ENCODE results near the gene OSBPL10. TPM values are rescaled to one million over a fixed set of nuclear protein-coding genes. Genes with fewer than 3 reads are reported as not detected.
"Not testable (repeated sequence)": the region's sequence is repeated elsewhere in the genome, so short reads cannot be mapped to it uniquely, and the experiment has no call there.

The OSBPL10 gene
- total RNA-seq, 1 experiment from 2014 or later = 48.0 TPM

DNA sequence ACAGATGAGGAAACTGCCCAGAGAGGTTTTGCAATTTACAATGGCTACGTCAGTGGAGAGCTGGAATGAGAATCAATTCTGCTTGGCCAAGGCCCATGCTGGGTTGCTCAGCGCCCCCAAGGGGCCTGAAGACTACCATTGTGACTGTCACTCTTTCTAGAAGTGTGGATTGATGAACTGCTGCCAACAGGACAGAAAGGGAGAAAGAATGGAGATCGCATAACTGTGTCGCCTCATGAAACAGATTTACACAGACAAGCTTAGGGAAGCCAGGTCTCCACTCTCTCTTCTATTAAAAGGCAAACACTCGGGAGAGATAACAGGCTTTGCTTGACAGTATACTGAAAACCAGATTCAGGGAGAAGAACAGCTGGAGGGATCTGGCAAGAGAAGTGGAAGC lies 288.3 kb downstream of the OSBPL10 start:
- intact Hi-C loops (cut with micrococcal nuclease) = no loop called here
- H3K4me1 ChIP-seq (ENCODE audit: insufficient read depth, low read length) = peaks cover 3% of the 10 kb centered on the region; the same call in 1 of the 2 replicates
- DNase-seq = no peak
- no peak for ATAC-seq
- H3K9me2 ChIP-seq (replicated peaks; ENCODE audit: low read length) = no peaks in the 10 kb centered on the region
- ChIA-PET POLR2A (ENCODE audit: unreplicated experiment) (no interaction called here), CTCF (no interaction called here)
- peaks cover 5% of the 10 kb centered on the region; the same call in 1 of the 2 replicates for H3K36me3 ChIP-seq (ENCODE audit: low read depth, low read length)
- no peaks in the 10 kb centered on the region for H3K9me3 ChIP-seq (ENCODE audit: low read length)
- H3K9ac ChIP-seq (ENCODE audit: low read length) = no peak overlapping the region
- no TSS peak for BruUV-seq (replicated peaks)
- no peaks in the 10 kb centered on the region for H3K79me2 ChIP-seq (ENCODE audit: low read length)
- H3K4me2 ChIP-seq (ENCODE audit: low read length) = no peak overlapping the region
- H3K4me3 ChIP-seq (ENCODE audit: low read length) = no peak overlapping the region
- TF ChIP-seq EZH2 (IDR thresholded peaks at IDR 0.05; ENCODE audit: low read length, unreplicated experiment) = no peak
- TF ChIP-seq EZH2phosphoT487 (IDR thresholded peaks at IDR 0.05; ENCODE audit: borderline replicate concordance, low read length) = no peak
- TF ChIP-seq, protein P1, sequence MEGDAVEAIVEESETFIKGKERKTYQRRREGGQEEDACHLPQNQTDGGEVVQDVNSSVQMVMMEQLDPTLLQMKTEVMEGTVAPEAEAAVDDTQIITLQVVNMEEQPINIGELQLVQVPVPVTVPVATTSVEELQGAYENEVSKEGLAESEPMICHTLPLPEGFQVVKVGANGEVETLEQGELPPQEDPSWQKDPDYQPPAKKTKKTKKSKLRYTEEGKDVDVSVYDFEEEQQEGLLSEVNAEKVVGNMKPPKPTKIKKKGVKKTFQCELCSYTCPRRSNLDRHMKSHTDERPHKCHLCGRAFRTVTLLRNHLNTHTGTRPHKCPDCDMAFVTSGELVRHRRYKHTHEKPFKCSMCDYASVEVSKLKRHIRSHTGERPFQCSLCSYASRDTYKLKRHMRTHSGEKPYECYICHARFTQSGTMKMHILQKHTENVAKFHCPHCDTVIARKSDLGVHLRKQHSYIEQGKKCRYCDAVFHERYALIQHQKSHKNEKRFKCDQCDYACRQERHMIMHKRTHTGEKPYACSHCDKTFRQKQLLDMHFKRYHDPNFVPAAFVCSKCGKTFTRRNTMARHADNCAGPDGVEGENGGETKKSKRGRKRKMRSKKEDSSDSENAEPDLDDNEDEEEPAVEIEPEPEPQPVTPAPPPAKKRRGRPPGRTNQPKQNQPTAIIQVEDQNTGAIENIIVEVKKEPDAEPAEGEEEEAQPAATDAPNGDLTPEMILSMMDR (conservative IDR thresholded peaks at IDR 0.05; ENCODE audit: low read depth, low read length) = 0 out of 2 replicates have a peak, but pooled peaks have one; percentile 34
- H2AFZ ChIP-seq (ENCODE audit: low read length) = no peak overlapping the region
- H3K27ac ChIP-seq (ENCODE audit: low read length) = peak overlapping the region; percentile 12; the same call in 1 of the 2 replicates
- no peaks in the 10 kb centered on the region for H4K20me1 ChIP-seq (ENCODE audit: low read length)
- H3K27me3 ChIP-seq (ENCODE audit: low read length) = no peaks in the 10 kb centered on the region
- H3F3A ChIP-seq (ENCODE audit: low read length, unreplicated experiment) = no peaks in the 10 kb centered on the region

DNA sequence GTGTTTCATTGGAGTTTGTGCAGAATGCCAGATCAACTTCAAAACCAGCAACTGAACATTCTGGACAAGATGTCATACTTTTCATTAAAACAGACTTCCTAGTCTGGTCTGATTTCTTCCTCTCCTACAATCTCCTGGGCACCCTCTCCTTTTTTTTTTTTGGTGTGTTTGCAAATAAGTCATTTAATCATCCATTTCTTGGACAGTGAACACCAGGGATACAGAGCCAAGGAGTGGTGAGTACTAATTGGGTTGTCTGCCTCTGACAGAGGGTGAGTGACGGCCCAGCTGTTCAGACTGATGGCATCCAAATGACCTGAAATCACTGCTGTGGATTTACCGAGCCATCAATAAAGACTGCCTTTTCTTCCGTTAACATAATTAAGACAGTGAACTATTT lies 290.3 kb downstream of the OSBPL10 start:
- H3K4me3 ChIP-seq (ENCODE audit: low read length) = no peak overlapping the region
- H3F3A ChIP-seq (ENCODE audit: low read length, unreplicated experiment) = no peaks in the 10 kb centered on the region
- no peaks in the 10 kb centered on the region for H3K79me2 ChIP-seq (ENCODE audit: low read length)
- DNase-seq (no peak), ATAC-seq (no peak)
- no peak for TF ChIP-seq EZH2phosphoT487 (IDR thresholded peaks at IDR 0.05; ENCODE audit: borderline replicate concordance, low read length)
- TF ChIP-seq, protein P1 (conservative IDR thresholded peaks at IDR 0.05; ENCODE audit: low read depth, low read length) = no peak
- TF ChIP-seq EZH2 (IDR thresholded peaks at IDR 0.05; ENCODE audit: low read length, unreplicated experiment) = no peak
- ChIA-PET CTCF (no interaction called here), POLR2A (ENCODE audit: unreplicated experiment) (no interaction called here)
- no peaks in the 10 kb centered on the region for H3K9me2 ChIP-seq (replicated peaks; ENCODE audit: low read length)
- peaks cover 3% of the 10 kb centered on the region; the same call in 1 of the 2 replicates for H3K4me1 ChIP-seq (ENCODE audit: insufficient read depth, low read length)
- no peak overlapping the region for H2AFZ ChIP-seq (ENCODE audit: low read length)
- H3K4me2 ChIP-seq (ENCODE audit: low read length) = no peak overlapping the region
- H3K9me3 ChIP-seq (ENCODE audit: low read length) = no peaks in the 10 kb centered on the region
- H3K9ac ChIP-seq (ENCODE audit: low read length) = no peak overlapping the region
- no peaks in the 10 kb centered on the region for H4K20me1 ChIP-seq (ENCODE audit: low read length)
- H3K27ac ChIP-seq (ENCODE audit: low read length) = no peak overlapping the region
- no peaks in the 10 kb centered on the region for H3K27me3 ChIP-seq (ENCODE audit: low read length)
- no TSS peak for BruUV-seq (replicated peaks)
- H3K36me3 ChIP-seq (ENCODE audit: low read depth, low read length) = 0 out of 2 replicates have a peak, but pooled peaks cover 5% of the 10 kb centered on the region
- intact Hi-C loops (cut with micrococcal nuclease) = no loop called here

DNA sequence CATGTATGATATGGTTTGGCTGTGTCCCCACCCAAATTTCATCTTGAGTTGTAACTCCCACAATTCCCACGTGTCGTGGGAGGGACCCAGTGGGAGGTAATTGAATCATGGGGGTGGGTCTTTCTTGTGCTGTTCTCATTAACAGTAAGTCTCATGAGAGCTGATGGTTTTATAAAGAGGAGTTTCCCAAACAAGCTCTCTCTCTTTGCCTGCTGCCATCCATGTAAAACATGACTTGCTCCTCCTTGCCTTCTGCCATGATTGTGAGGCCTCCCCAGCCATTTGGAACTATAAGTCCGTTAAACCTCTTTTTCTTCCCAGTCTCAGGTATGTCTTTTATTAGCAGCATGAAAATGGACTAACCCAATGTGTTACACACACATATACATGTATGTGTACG lies 291.5 kb downstream of the OSBPL10 start:
- H3F3A ChIP-seq (ENCODE audit: low read length, unreplicated experiment); intact Hi-C loops (cut with micrococcal nuclease); CTCF ChIA-PET; H3K4me2 ChIP-seq (ENCODE audit: low read length); H3K36me3 ChIP-seq (ENCODE audit: low read depth, low read length); H3K9me2 ChIP-seq (replicated peaks; ENCODE audit: low read length); ATAC-seq; POLR2A ChIA-PET (ENCODE audit: unreplicated experiment); DNase-seq; H3K9ac ChIP-seq (ENCODE audit: low read length); BruUV-seq (replicated peaks); H3K27me3 ChIP-seq (ENCODE audit: low read length); H3K4me3 ChIP-seq (ENCODE audit: low read length); H3K9me3 ChIP-seq (ENCODE audit: low read length); H2AFZ ChIP-seq (ENCODE audit: low read length); H4K20me1 ChIP-seq (ENCODE audit: low read length); H3K27ac ChIP-seq (ENCODE audit: low read length); H3K4me1 ChIP-seq (ENCODE audit: insufficient read depth, low read length); H3K79me2 ChIP-seq (ENCODE audit: low read length): not testable (repeated sequence)

Measured in PC-3 (cell line).